ENCODE results near the gene ATG14. TPM values are rescaled to one million over a fixed set of nuclear protein-coding genes. Genes with fewer than 3 reads are reported as not detected.

Gene ATG14
- polyA plus RNA-seq, 3 donors, result 1.8 to 6.8 (median 3.3) TPM

GRCh38 chr14:55436519-55436918, 24.9 kb upstream of the ATG14 start:
- H2AFZ ChIP-seq (ENCODE audit: insufficient read depth, low read depth, low read length, poor library complexity, severe bottlenecking), result no peak overlapping the region
- no peaks in the 10 kb centered on the region for H3K9me3 Mint-ChIP-seq
- H3K4me2 ChIP-seq (replicated peaks; ENCODE audit: extremely low read depth, low read length, poor library complexity, severe bottlenecking), result no peak overlapping the region
- WGBS (ENCODE audit: insufficient coverage), result 67% methylated on average over 4 of the region's 4 CpGs
- no peak overlapping the region for H3K4me3 Mint-ChIP-seq
- H3K27ac Mint-ChIP-seq, result no peak overlapping the region
- H3K27me3 Mint-ChIP-seq (ENCODE audit: low read depth in 3 of 3), result peaks cover 18 to 42% (median 18%) of the 10 kb centered on the region in 3 donors
- H3K9me3 ChIP-seq (replicated peaks in 1 of 2; ENCODE audit: control insufficient read depth in 1 of 2, insufficient read depth in 1 of 2, low read length in 2 of 2), result no peaks in the 10 kb centered on the region
- H4K20me1 ChIP-seq (ENCODE audit: insufficient read depth, low read length), result no peaks in the 10 kb centered on the region
- no peak overlapping the region for H3K9ac ChIP-seq (ENCODE audit: insufficient read depth, low read length, poor library complexity, severe bottlenecking)
- TF ChIP-seq, protein P1, sequence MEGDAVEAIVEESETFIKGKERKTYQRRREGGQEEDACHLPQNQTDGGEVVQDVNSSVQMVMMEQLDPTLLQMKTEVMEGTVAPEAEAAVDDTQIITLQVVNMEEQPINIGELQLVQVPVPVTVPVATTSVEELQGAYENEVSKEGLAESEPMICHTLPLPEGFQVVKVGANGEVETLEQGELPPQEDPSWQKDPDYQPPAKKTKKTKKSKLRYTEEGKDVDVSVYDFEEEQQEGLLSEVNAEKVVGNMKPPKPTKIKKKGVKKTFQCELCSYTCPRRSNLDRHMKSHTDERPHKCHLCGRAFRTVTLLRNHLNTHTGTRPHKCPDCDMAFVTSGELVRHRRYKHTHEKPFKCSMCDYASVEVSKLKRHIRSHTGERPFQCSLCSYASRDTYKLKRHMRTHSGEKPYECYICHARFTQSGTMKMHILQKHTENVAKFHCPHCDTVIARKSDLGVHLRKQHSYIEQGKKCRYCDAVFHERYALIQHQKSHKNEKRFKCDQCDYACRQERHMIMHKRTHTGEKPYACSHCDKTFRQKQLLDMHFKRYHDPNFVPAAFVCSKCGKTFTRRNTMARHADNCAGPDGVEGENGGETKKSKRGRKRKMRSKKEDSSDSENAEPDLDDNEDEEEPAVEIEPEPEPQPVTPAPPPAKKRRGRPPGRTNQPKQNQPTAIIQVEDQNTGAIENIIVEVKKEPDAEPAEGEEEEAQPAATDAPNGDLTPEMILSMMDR (IDR thresholded peaks at IDR 0.05), result no peak
- intact Hi-C loops (cut with micrococcal nuclease), result no loop called here
- no peaks in the 10 kb centered on the region for H3K4me1 ChIP-seq (ENCODE audit: control insufficient read depth in 1 of 2, insufficient read depth in 2 of 2, low read length in 2 of 2)
- H3K79me2 ChIP-seq (ENCODE audit: insufficient read depth, low read length), result no peaks in the 10 kb centered on the region
- no peaks in the 10 kb centered on the region for H3K36me3 Mint-ChIP-seq
- H3K27me3 ChIP-seq (ENCODE audit: control insufficient read depth in 2 of 2, insufficient read depth in 2 of 2, low read length in 2 of 2), result peaks cover 6 to 21% of the 10 kb centered on the region in 2 donors
- no peak for DNase-seq
- no peak overlapping the region for H3K27ac ChIP-seq (ENCODE audit: low read depth in 1 of 2, low read length in 2 of 2)
- no peak overlapping the region for H3K4me3 ChIP-seq (replicated peaks in 1 of 3; ENCODE audit: low read depth in 2 of 3, low read length in 3 of 3)
- H3K4me1 Mint-ChIP-seq, result peaks cover 4% of the 10 kb centered on the region
- no peaks in the 10 kb centered on the region for H3K36me3 ChIP-seq (replicated peaks in 1 of 2; ENCODE audit: control insufficient read depth in 1 of 2, insufficient read depth in 2 of 2, low read length in 2 of 2)

- no peak overlapping the region for H3K4me3 ChIP-seq (replicated peaks in 1 of 3; ENCODE audit: low read depth in 2 of 3, low read length in 3 of 3)
Observed at GRCh38 chr14:55434805-55435174, 23.2 kb upstream of the ATG14 start.

More at GRCh38 chr14:55434805-55435174, 23.2 kb upstream of the ATG14 start:
- Histone ChIP-seq H2AFZ (ENCODE audit: insufficient read depth, low read depth, low read length, poor library complexity, severe bottlenecking) (no peak overlapping the region), H3K36me3 (replicated peaks in 1 of 2; ENCODE audit: control insufficient read depth in 1 of 2, insufficient read depth in 2 of 2, low read length in 2 of 2) (no peaks in the 10 kb centered on the region), H4K20me1 (ENCODE audit: insufficient read depth, low read length) (no peaks in the 10 kb centered on the region), H3K9ac (ENCODE audit: insufficient read depth, low read length, poor library complexity, severe bottlenecking) (no peak overlapping the region), H3K27me3 (ENCODE audit: control insufficient read depth in 2 of 2, insufficient read depth in 2 of 2, low read length in 2 of 2) (peaks cover 6 to 21% of the 10 kb centered on the region in 2 donors), H3K4me1 (ENCODE audit: control insufficient read depth in 1 of 2, insufficient read depth in 2 of 2, low read length in 2 of 2) (no peaks in the 10 kb centered on the region), H3K79me2 (ENCODE audit: insufficient read depth, low read length) (no peaks in the 10 kb centered on the region), H3K27ac (ENCODE audit: low read depth in 1 of 2, low read length in 2 of 2) (no peak overlapping the region), H3K4me2 (replicated peaks; ENCODE audit: extremely low read depth, low read length, poor library complexity, severe bottlenecking) (no peak overlapping the region), H3K9me3 (replicated peaks in 1 of 2; ENCODE audit: control insufficient read depth in 1 of 2, insufficient read depth in 1 of 2, low read length in 2 of 2) (no peaks in the 10 kb centered on the region)
- Mint-ChIP-seq H3K4me1 (peaks cover 4% of the 10 kb centered on the region), H3K27me3 (ENCODE audit: low read depth in 3 of 3) (peaks cover 14 to 36% (median 19%) of the 10 kb centered on the region in 3 donors), H3K36me3 (no peaks in the 10 kb centered on the region), H3K4me3 (no peak overlapping the region), H3K9me3 (no peaks in the 10 kb centered on the region), H3K27ac (no peak overlapping the region)
- intact Hi-C loops (cut with micrococcal nuclease), result no loop called here
- 100% methylated on average over 1 of the region's 3 CpGs for WGBS (ENCODE audit: insufficient coverage)
- TF ChIP-seq, protein P1 (IDR thresholded peaks at IDR 0.05), result no peak
- no peak for DNase-seq

All from CD14-positive monocyte (primary cell).